Epithelial cell of proximal tubule (primary cell): Measurements from ENCODE around the gene ACAD9. TPM values are rescaled to one million over a fixed set of nuclear protein-coding genes. Genes with fewer than 3 reads are reported as not detected.

Experiments used
- DNase-seq: peaks from one replicate; pipeline ENCODE4 v3.0.0-alpha.2; 2011; ENCODE audit warnings: low read depth
- H3K4me3 ChIP-seq: 2 replicates; pipeline ENCODE4 v1.5.1; 2011; ENCODE audit warnings: low read depth, mild to moderate bottlenecking, low read length
- CTCF ChIP-seq: conservative IDR thresholded peaks from 2 replicates; pipeline ENCODE4 v1.5.1; 2012; ENCODE audit warnings: low read depth, mild to moderate bottlenecking, low read length
- total RNA-seq: library from RNA; depleted of rRNA; stranded (reverse); fragments of >200 nt; gene quantifications from 2 replicates; pipeline ENCODE4 v1.2.3, GENCODE V29; 2015

Gene ACAD9
- total RNA-seq, 1 donor from 2014 or later: 42.8 TPM

GRCh38 chr3:128940252-128940651, 60.8 kb downstream of the ACAD9 start:
- DNase-seq: no peak
- TF ChIP-seq CTCF: no peak
- no peak overlapping the region for H3K4me3 ChIP-seq

GRCh38 chr3:128942161-128942952, 62.9 kb downstream of the ACAD9 start:
- DNase-seq: no peak
- H3K4me3 ChIP-seq: no peak overlapping the region
- no peak for TF ChIP-seq CTCF

GRCh38 chr3:128945041-128945877, 65.8 kb downstream of the ACAD9 start:
- TF ChIP-seq CTCF: no peak
- no peak for DNase-seq
- H3K4me3 ChIP-seq: no peak overlapping the region

GRCh38 chr3:128945878-128946175, 66.4 kb downstream of the ACAD9 start:
- no peak for DNase-seq
- H3K4me3 ChIP-seq: no peak overlapping the region
- no peak for TF ChIP-seq CTCF

- DNase-seq: no peak
- H3K4me3 ChIP-seq: no peak overlapping the region
- TF ChIP-seq CTCF: no peak
Observed at GRCh38 chr3:128946411-128946810, 67.0 kb downstream of the ACAD9 start.

- no peak for TF ChIP-seq CTCF
Observed at GRCh38 chr3:128949158-128949557, 69.7 kb downstream of the ACAD9 start.

More at GRCh38 chr3:128949158-128949557, 69.7 kb downstream of the ACAD9 start:
- H3K4me3 ChIP-seq: no peak overlapping the region
- no peak for DNase-seq
